ENCODE results near the gene GALC.
A peak's percentile ranks its signal among the peaks of the same experiment; 100 is the strongest.

Gene GALC

GRCh38 chr14:88017535-88017934 lies 24.6 kb upstream of the GALC start:
- Mint-ChIP-seq H3K27ac (no peak overlapping the region), H3K36me3 (ENCODE audit: low read depth) (peaks cover 58% of the 10 kb centered on the region), H3K4me3 (no peak overlapping the region), H3K9me3 (no peaks in the 10 kb centered on the region), H3K27me3 (ENCODE audit: low read depth) (no peaks in the 10 kb centered on the region), H3K4me1 (ENCODE audit: low read depth) (peaks cover 35% of the 10 kb centered on the region)
- no peak for DNase-seq (ENCODE audit: low spot score)

GRCh38 chr14:88016768-88017167 lies 23.8 kb upstream of the GALC start:
- Mint-ChIP-seq H3K9me3 (no peaks in the 10 kb centered on the region), H3K27me3 (ENCODE audit: low read depth) (no peaks in the 10 kb centered on the region), H3K36me3 (ENCODE audit: low read depth) (peaks cover 64% of the 10 kb centered on the region), H3K4me1 (ENCODE audit: low read depth) (peaks cover 41% of the 10 kb centered on the region), H3K27ac (no peak overlapping the region), H3K4me3 (no peak overlapping the region)
- DNase-seq (ENCODE audit: low spot score): no peak

GRCh38 chr14:88013750-88014349 lies 20.9 kb upstream of the GALC start:
- Mint-ChIP-seq H3K9me3 (no peaks in the 10 kb centered on the region), H3K4me1 (ENCODE audit: low read depth) (peaks cover 44% of the 10 kb centered on the region), H3K36me3 (ENCODE audit: low read depth) (peaks cover 70% of the 10 kb centered on the region), H3K27me3 (ENCODE audit: low read depth) (no peaks in the 10 kb centered on the region), H3K4me3 (no peak overlapping the region), H3K27ac (no peak overlapping the region)
- no peak for DNase-seq (ENCODE audit: low spot score)

- H3K36me3 Mint-ChIP-seq (ENCODE audit: low read depth): peaks cover 69% of the 10 kb centered on the region
Observed at GRCh38 chr14:88012495-88012894, 19.5 kb upstream of the GALC start.

GRCh38 chr14:88010331-88010730 lies 17.3 kb upstream of the GALC start:
- no peaks in the 10 kb centered on the region for H3K27me3 Mint-ChIP-seq (ENCODE audit: low read depth)
- H3K36me3 Mint-ChIP-seq (ENCODE audit: low read depth): peaks cover 55% of the 10 kb centered on the region
- no peak for DNase-seq (ENCODE audit: low spot score)
- H3K4me3 Mint-ChIP-seq: peak overlapping the region; percentile 38
- H3K9me3 Mint-ChIP-seq: no peaks in the 10 kb centered on the region
- H3K4me1 Mint-ChIP-seq (ENCODE audit: low read depth): peaks cover 53% of the 10 kb centered on the region
- H3K27ac Mint-ChIP-seq: peak overlapping the region; percentile 4

More at GRCh38 chr14:88012495-88012894, 19.5 kb upstream of the GALC start:
- no peaks in the 10 kb centered on the region for H3K9me3 Mint-ChIP-seq
- H3K27me3 Mint-ChIP-seq (ENCODE audit: low read depth): no peaks in the 10 kb centered on the region
- no peak for DNase-seq (ENCODE audit: low spot score)
- no peak overlapping the region for H3K4me3 Mint-ChIP-seq
- no peak overlapping the region for H3K27ac Mint-ChIP-seq
- H3K4me1 Mint-ChIP-seq (ENCODE audit: low read depth): peaks cover 53% of the 10 kb centered on the region

GRCh38 chr14:88009486-88009885 lies 16.5 kb upstream of the GALC start:
- peaks cover 55% of the 10 kb centered on the region for H3K4me1 Mint-ChIP-seq (ENCODE audit: low read depth)
- peaks cover 56% of the 10 kb centered on the region for H3K36me3 Mint-ChIP-seq (ENCODE audit: low read depth)
- H3K9me3 Mint-ChIP-seq: no peaks in the 10 kb centered on the region
- no peaks in the 10 kb centered on the region for H3K27me3 Mint-ChIP-seq (ENCODE audit: low read depth)
- peak overlapping the region; percentile 88 for H3K4me3 Mint-ChIP-seq
- H3K27ac Mint-ChIP-seq: no peak overlapping the region
- no peak for DNase-seq (ENCODE audit: low spot score)

GRCh38 chr14:88008039-88008742 lies 15.2 kb upstream of the GALC start:
- no peak for DNase-seq (ENCODE audit: low spot score)
- Mint-ChIP-seq H3K4me1 (ENCODE audit: low read depth) (peaks cover 55% of the 10 kb centered on the region), H3K27ac (peak overlapping the region; percentile 88), H3K27me3 (ENCODE audit: low read depth) (no peaks in the 10 kb centered on the region), H3K4me3 (peak overlapping the region; percentile 88), H3K9me3 (no peaks in the 10 kb centered on the region), H3K36me3 (ENCODE audit: low read depth) (peaks cover 50% of the 10 kb centered on the region)

- Mint-ChIP-seq H3K4me3 (peak overlapping the region; percentile 82), H3K27ac (peak overlapping the region; percentile 90), H3K4me1 (ENCODE audit: low read depth) (peaks cover 58% of the 10 kb centered on the region), H3K9me3 (no peaks in the 10 kb centered on the region), H3K27me3 (ENCODE audit: low read depth) (no peaks in the 10 kb centered on the region), H3K36me3 (ENCODE audit: low read depth) (peaks cover 48% of the 10 kb centered on the region)
- DNase-seq (ENCODE audit: low spot score): no peak
Observed at GRCh38 chr14:88007608-88008007, 14.6 kb upstream of the GALC start.

- peak; percentile 80 for DNase-seq (ENCODE audit: low spot score)
- H3K4me3 Mint-ChIP-seq: peak overlapping the region; percentile 89
- H3K27ac Mint-ChIP-seq: peak overlapping the region; percentile 90
- H3K27me3 Mint-ChIP-seq (ENCODE audit: low read depth): no peaks in the 10 kb centered on the region
- no peaks in the 10 kb centered on the region for H3K9me3 Mint-ChIP-seq
- peaks cover 37% of the 10 kb centered on the region for H3K36me3 Mint-ChIP-seq (ENCODE audit: low read depth)
- peaks cover 54% of the 10 kb centered on the region for H3K4me1 Mint-ChIP-seq (ENCODE audit: low read depth)
Observed at GRCh38 chr14:88005978-88006851, 13.2 kb upstream of the GALC start.

GRCh38 chr14:88005050-88005481 lies 12.1 kb upstream of the GALC start, which contains the start of gene GPR65:
TSS of gene GPR65 (plus strand) at chr14:88005135. CDS start at chr14:88010848, 5,713 bp downstream.
- Mint-ChIP-seq H3K9me3 (no peaks in the 10 kb centered on the region), H3K4me3 (peak within 1 kb of the TSS; percentile 89), H3K36me3 (ENCODE audit: low read depth) (peaks cover 26% of the 10 kb centered on the region), H3K27ac (peak within 1 kb of the TSS; percentile 90), H3K27me3 (ENCODE audit: low read depth) (no peaks in the 10 kb centered on the region), H3K4me1 (ENCODE audit: low read depth) (peaks cover 50% of the 10 kb centered on the region)
- DNase-seq (ENCODE audit: low spot score): peak; percentile 31

GRCh38 chr14:88004506-88005036 lies 11.6 kb upstream of the GALC start:
- Mint-ChIP-seq H3K36me3 (ENCODE audit: low read depth) (peaks cover 24% of the 10 kb centered on the region), H3K9me3 (no peaks in the 10 kb centered on the region), H3K4me1 (ENCODE audit: low read depth) (peaks cover 49% of the 10 kb centered on the region), H3K4me3 (peak overlapping the region; percentile 89), H3K27ac (peak overlapping the region; percentile 90), H3K27me3 (ENCODE audit: low read depth) (no peaks in the 10 kb centered on the region)
- DNase-seq (ENCODE audit: low spot score): no peak

GRCh38 chr14:88003425-88003824 lies 10.4 kb upstream of the GALC start:
- H3K36me3 Mint-ChIP-seq (ENCODE audit: low read depth): peaks cover 17% of the 10 kb centered on the region

GRCh38 chr14:88002421-88003075 lies 9.6 kb upstream of the GALC start:
- DNase-seq (ENCODE audit: low spot score): no peak
- H3K4me1 Mint-ChIP-seq (ENCODE audit: low read depth): peaks cover 38% of the 10 kb centered on the region
- H3K27me3 Mint-ChIP-seq (ENCODE audit: low read depth): peaks cover 2% of the 10 kb centered on the region
- H3K36me3 Mint-ChIP-seq (ENCODE audit: low read depth): peaks cover 11% of the 10 kb centered on the region
- H3K4me3 Mint-ChIP-seq: peak overlapping the region; percentile 25
- peak overlapping the region; percentile 56 for H3K27ac Mint-ChIP-seq
- no peaks in the 10 kb centered on the region for H3K9me3 Mint-ChIP-seq

More at GRCh38 chr14:88003425-88003824, 10.4 kb upstream of the GALC start:
- DNase-seq (ENCODE audit: low spot score): no peak
- Mint-ChIP-seq H3K4me3 (no peak overlapping the region), H3K27ac (no peak overlapping the region), H3K4me1 (ENCODE audit: low read depth) (peaks cover 45% of the 10 kb centered on the region), H3K27me3 (ENCODE audit: low read depth) (peaks cover 2% of the 10 kb centered on the region), H3K9me3 (no peaks in the 10 kb centered on the region)

Data from T-helper 2 cell treated with Interferon-gamma antibody and Interleukin-4, amounts not matched to agents 5 μg/mL and 100 μg/mL, for 36 hours (primary cell).